Measurements from ENCODE around the gene TNRC6A. TPM values are rescaled to one million over a fixed set of nuclear protein-coding genes. Genes with fewer than 3 reads are reported as not detected.

TNRC6A gene
- total and polyA plus RNA-seq, 4 donors = 9.3 to 42.3 (median 22.9) TPM

- H3K9me3 ChIP-seq (ENCODE audit: control insufficient read depth in 4 of 4, low read length in 3 of 4) = no peaks in the 10 kb centered on the region
- no peak overlapping the region for H3K4me3 ChIP-seq (ENCODE audit: low read depth in 1 of 3, low read length in 3 of 3)
- TF ChIP-seq GABPA (IDR thresholded peaks at IDR 0.05 in 1 of 2, conservative IDR thresholded peaks at IDR 0.05 in 1 of 2) = no peak
- no peak for TF ChIP-seq MAX (IDR thresholded peaks at IDR 0.05)
- TF ChIP-seq FOXA2 (IDR thresholded peaks at IDR 0.05) = no peak
- no peak for TF ChIP-seq JUND (IDR thresholded peaks at IDR 0.05)
- no peak for TF ChIP-seq HNF4G (IDR thresholded peaks at IDR 0.05)
- no peak for TF ChIP-seq REST (IDR thresholded peaks at IDR 0.05)
- no peak for TF ChIP-seq SP1 (IDR thresholded peaks at IDR 0.05)
- TF ChIP-seq ZBTB33 (IDR thresholded peaks at IDR 0.05) = no peak
- no peak for TF ChIP-seq YY1 (IDR thresholded peaks at IDR 0.05)
- no peak for TF ChIP-seq NR2F2 (IDR thresholded peaks at IDR 0.05)
- no peak for TF ChIP-seq HNF4A (conservative IDR thresholded peaks at IDR 0.05)
- no peak for TF ChIP-seq TAF1 (conservative IDR thresholded peaks at IDR 0.05)
- no peak for TF ChIP-seq FOXA1 (IDR thresholded peaks at IDR 0.05)
- no peak for TF ChIP-seq EGR1 (IDR thresholded peaks at IDR 0.05; ENCODE audit: low read depth in 2 of 2)
- TF ChIP-seq CTCF (IDR thresholded peaks at IDR 0.05; ENCODE audit: low read depth, low read length, missing input control) = no peak
- TF ChIP-seq RAD21 (IDR thresholded peaks at IDR 0.05) = no peak
- no peak for TF ChIP-seq RXRA (IDR thresholded peaks at IDR 0.05)
- TF ChIP-seq ATF3 (IDR thresholded peaks at IDR 0.05) = no peak
- H3K27me3 ChIP-seq (ENCODE audit: control insufficient read depth in 4 of 4, insufficient read depth in 4 of 4, low read length in 3 of 4) = no peaks in the 10 kb centered on the region
- 96% methylated on average over 6 of the region's 6 CpGs for WGBS
- no peak overlapping the region for H3K9ac ChIP-seq (ENCODE audit: low read depth in 1 of 2, low read length in 2 of 2)
- peaks cover 0 to 1% (median 0%) of the 10 kb centered on the region in 4 donors for H3K36me3 ChIP-seq (ENCODE audit: control insufficient read depth in 4 of 4, insufficient read depth in 3 of 4, low read depth in 1 of 4, low read length in 3 of 4)
- no peaks in the 10 kb centered on the region for H3K4me1 ChIP-seq (ENCODE audit: control insufficient read depth in 4 of 4, insufficient read depth in 4 of 4, low read length in 3 of 4)
- H3K27ac ChIP-seq (ENCODE audit: low read depth in 1 of 2, low read length in 2 of 2) = no peak overlapping the region
- DNase-seq (ENCODE audit: low spot score) = no peak
These were observed 103.9 kb downstream of the TNRC6A start for GRCh38 chr16:24833352-24833751.

Measured in liver (tissue), 9 donors.